ENCODE measurements around the gene RFX2. TPM values are rescaled to one million over a fixed set of nuclear protein-coding genes. Genes with fewer than 3 reads are reported as not detected.

RFX2 gene
- total RNA-seq, 1 donor from 2014 or later = 6.5 TPM

GRCh38 chr19:6138066-6138465, 27.8 kb upstream of the RFX2 start:
- TF ChIP-seq CTCF (IDR thresholded peaks at IDR 0.05) = no peak
- Mint-ChIP-seq H3K27ac (ENCODE audit: unreplicated experiment) (no peak overlapping the region), H3K4me3 (ENCODE audit: unreplicated experiment) (no peak overlapping the region), H3K36me3 (ENCODE audit: low read depth) (no peaks in the 10 kb centered on the region), H3K9me3 (ENCODE audit: low read depth) (no peaks in the 10 kb centered on the region), H3K27me3 (ENCODE audit: low read depth) (no peaks in the 10 kb centered on the region), H3K4me1 (ENCODE audit: low read depth) (no peaks in the 10 kb centered on the region)
- no peak for DNase-seq (ENCODE audit: low spot score)

GRCh38 chr19:6133231-6133630, 22.9 kb upstream of the RFX2 start:
- no peak for DNase-seq (ENCODE audit: low spot score)
- no peak overlapping the region for H3K27ac Mint-ChIP-seq (ENCODE audit: unreplicated experiment)
- no peak overlapping the region for H3K4me3 Mint-ChIP-seq (ENCODE audit: unreplicated experiment)
- no peak for TF ChIP-seq CTCF (IDR thresholded peaks at IDR 0.05)
- H3K27me3 Mint-ChIP-seq (ENCODE audit: low read depth) = no peaks in the 10 kb centered on the region
- H3K36me3 Mint-ChIP-seq (ENCODE audit: low read depth) = no peaks in the 10 kb centered on the region
- H3K4me1 Mint-ChIP-seq (ENCODE audit: low read depth) = no peaks in the 10 kb centered on the region
- no peaks in the 10 kb centered on the region for H3K9me3 Mint-ChIP-seq (ENCODE audit: low read depth)

GRCh38 chr19:6132482-6132881, 22.2 kb upstream of the RFX2 start:
- Mint-ChIP-seq H3K36me3 (ENCODE audit: low read depth) (peaks cover 1% of the 10 kb centered on the region), H3K4me1 (ENCODE audit: low read depth) (no peaks in the 10 kb centered on the region)

GRCh38 chr19:6127716-6128335, 17.5 kb upstream of the RFX2 start:
- Mint-ChIP-seq H3K36me3 (ENCODE audit: low read depth) (peaks cover 1% of the 10 kb centered on the region), H3K4me3 (ENCODE audit: unreplicated experiment) (no peak overlapping the region), H3K27me3 (ENCODE audit: low read depth) (no peaks in the 10 kb centered on the region), H3K9me3 (ENCODE audit: low read depth) (peaks cover 11% of the 10 kb centered on the region), H3K4me1 (ENCODE audit: low read depth) (no peaks in the 10 kb centered on the region), H3K27ac (ENCODE audit: unreplicated experiment) (no peak overlapping the region)
- TF ChIP-seq CTCF (IDR thresholded peaks at IDR 0.05) = no peak
- DNase-seq (ENCODE audit: low spot score) = no peak

More at GRCh38 chr19:6132482-6132881, 22.2 kb upstream of the RFX2 start:
- no peak for DNase-seq (ENCODE audit: low spot score)
- Mint-ChIP-seq H3K9me3 (ENCODE audit: low read depth) (peaks cover 3% of the 10 kb centered on the region), H3K27me3 (ENCODE audit: low read depth) (no peaks in the 10 kb centered on the region), H3K27ac (ENCODE audit: unreplicated experiment) (no peak overlapping the region), H3K4me3 (ENCODE audit: unreplicated experiment) (no peak overlapping the region)
- TF ChIP-seq CTCF (IDR thresholded peaks at IDR 0.05) = no peak

GRCh38 chr19:6126335-6126974, 16.2 kb upstream of the RFX2 start:
- H3K4me1 Mint-ChIP-seq (ENCODE audit: low read depth) = no peaks in the 10 kb centered on the region
- peaks cover 11% of the 10 kb centered on the region for H3K9me3 Mint-ChIP-seq (ENCODE audit: low read depth)
- no peak overlapping the region for H3K4me3 Mint-ChIP-seq (ENCODE audit: unreplicated experiment)
- peaks cover 1% of the 10 kb centered on the region for H3K36me3 Mint-ChIP-seq (ENCODE audit: low read depth)
- H3K27me3 Mint-ChIP-seq (ENCODE audit: low read depth) = no peaks in the 10 kb centered on the region
- H3K27ac Mint-ChIP-seq (ENCODE audit: unreplicated experiment) = no peak overlapping the region
- DNase-seq (ENCODE audit: low spot score) = no peak
- TF ChIP-seq CTCF (IDR thresholded peaks at IDR 0.05) = peak; percentile 52

Measured in chondrocyte (in vitro differentiated cells).